DND-41 (cell line): ENCODE results near the gene CSHL1.
"Not testable (repeated sequence)": the region's sequence is repeated elsewhere in the genome, so short reads cannot be mapped to it uniquely, and the experiment has no call there.

Experiments
- CTCF ChIP-seq: IDR thresholded peaks from 2 replicates; pipeline ENCODE4 v1.5.1; 2012; ENCODE audit warnings: borderline replicate concordance, low read length, moderate library complexity, mild to moderate bottlenecking; ENCODE audit not compliant: poor library complexity, severe bottlenecking; ENCODE audit errors: extremely low read depth
- EZH2 ChIP-seq: IDR thresholded peaks from 3 replicates; pipeline ENCODE4 v1.6.1; 2012; ENCODE audit warnings: borderline replicate concordance, low read depth, mild to moderate bottlenecking, moderate library complexity, low read length, inconsistent platforms; ENCODE audit not compliant: severe bottlenecking

DNA sequence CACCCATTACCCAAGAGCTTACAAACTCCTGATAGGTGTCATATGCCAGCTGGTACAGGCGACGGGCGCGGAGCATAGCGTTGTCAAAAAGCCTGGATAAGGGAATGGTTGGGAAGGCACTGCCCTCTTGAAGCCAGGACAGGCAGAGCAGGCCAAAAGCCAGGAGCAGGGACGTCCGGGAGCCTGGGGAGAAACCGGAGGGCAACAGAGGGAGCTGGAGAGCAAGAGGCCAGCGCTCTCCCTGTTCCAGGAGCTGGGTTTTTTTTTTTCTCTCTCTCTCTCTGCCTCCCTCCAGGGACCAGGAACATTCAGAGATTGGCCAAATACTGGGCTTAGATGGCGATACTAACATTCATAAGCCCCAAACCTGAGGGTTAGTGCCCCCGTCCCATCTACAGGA, 29.7 kb downstream of the CSHL1 start:
- TF ChIP-seq EZH2, CTCF: not testable (repeated sequence)
